Naive B cell (primary cell): Measurements from ENCODE around the gene NRF1. TPM values are rescaled to one million over a fixed set of nuclear protein-coding genes. Genes with fewer than 3 reads are reported as not detected.
"Not testable (repeated sequence)": the region's sequence is repeated elsewhere in the genome, so short reads cannot be mapped to it uniquely, and the experiment has no call there.

Experiments
- ATAC-seq, 2 donors: fragments of 150-1000 bp; cut with Tn5 transposase; 2 replicates each; pipeline ENCODE4 v1.10.0; 2021; ENCODE audit warnings: low read depth in 2 of 2, mild to moderate bottlenecking in 2 of 2, moderate library complexity in 2 of 2
- DNase-seq: peaks from one replicate; pipeline ENCODE4 v3.0.0; 2022
- H3K27ac Mint-ChIP-seq, 6 donors: one replicate each; pipeline ENCODE4 v1.8.0; 2020 to 2022; ENCODE audit warnings: mild to moderate bottlenecking in 6 of 6, mixed read lengths in 6 of 6, moderate library complexity in 5 of 6, inconsistent platforms in 2 of 6
- H3K27me3 Mint-ChIP-seq, 3 donors: one replicate each; pipeline ENCODE4 v1.8.0; 2021 to 2022; ENCODE audit warnings: mixed read lengths in 3 of 3, mild to moderate bottlenecking in 1 of 3
- H3K36me3 Mint-ChIP-seq, 2 donors: one replicate each; pipeline ENCODE4 v1.8.0; 2020 to 2022; ENCODE audit warnings: mixed read lengths in 2 of 2, inconsistent platforms in 1 of 2, mild to moderate bottlenecking in 1 of 2
- H3K4me1 Mint-ChIP-seq, 3 donors: one replicate each; pipeline ENCODE4 v1.8.0; 2020 to 2022; ENCODE audit warnings: mixed read lengths in 3 of 3, inconsistent platforms in 1 of 3, mild to moderate bottlenecking in 1 of 3, moderate library complexity in 1 of 3
- H3K4me3 Mint-ChIP-seq, 8 donors: one replicate each; pipeline ENCODE4 v1.8.0; 2020 to 2022; ENCODE audit warnings: mild to moderate bottlenecking in 8 of 8, mixed read lengths in 8 of 8, moderate library complexity in 8 of 8, inconsistent platforms in 2 of 8
- H3K9me3 Mint-ChIP-seq, 7 donors: one replicate each; pipeline ENCODE4 v1.8.0; 2020 to 2022; ENCODE audit warnings: mixed read lengths in 7 of 7, mild to moderate bottlenecking in 5 of 7, inconsistent platforms in 2 of 7, moderate library complexity in 1 of 7
- polyA plus RNA-seq, 6 donors: library from polyadenylated mRNA; unstranded; fragments of 300-500 nt; fragmentation: Illumina TruSeq; gene quantifications; one replicate each; pipeline ENCODE4 v1.2.3, GENCODE V29; 2021; ENCODE audit warnings: low read depth in 6 of 6

The NRF1 gene
- polyA plus RNA-seq, 6 donors from 2014 or later = 9.6 to 32.4 (median 28.9) TPM

DNA sequence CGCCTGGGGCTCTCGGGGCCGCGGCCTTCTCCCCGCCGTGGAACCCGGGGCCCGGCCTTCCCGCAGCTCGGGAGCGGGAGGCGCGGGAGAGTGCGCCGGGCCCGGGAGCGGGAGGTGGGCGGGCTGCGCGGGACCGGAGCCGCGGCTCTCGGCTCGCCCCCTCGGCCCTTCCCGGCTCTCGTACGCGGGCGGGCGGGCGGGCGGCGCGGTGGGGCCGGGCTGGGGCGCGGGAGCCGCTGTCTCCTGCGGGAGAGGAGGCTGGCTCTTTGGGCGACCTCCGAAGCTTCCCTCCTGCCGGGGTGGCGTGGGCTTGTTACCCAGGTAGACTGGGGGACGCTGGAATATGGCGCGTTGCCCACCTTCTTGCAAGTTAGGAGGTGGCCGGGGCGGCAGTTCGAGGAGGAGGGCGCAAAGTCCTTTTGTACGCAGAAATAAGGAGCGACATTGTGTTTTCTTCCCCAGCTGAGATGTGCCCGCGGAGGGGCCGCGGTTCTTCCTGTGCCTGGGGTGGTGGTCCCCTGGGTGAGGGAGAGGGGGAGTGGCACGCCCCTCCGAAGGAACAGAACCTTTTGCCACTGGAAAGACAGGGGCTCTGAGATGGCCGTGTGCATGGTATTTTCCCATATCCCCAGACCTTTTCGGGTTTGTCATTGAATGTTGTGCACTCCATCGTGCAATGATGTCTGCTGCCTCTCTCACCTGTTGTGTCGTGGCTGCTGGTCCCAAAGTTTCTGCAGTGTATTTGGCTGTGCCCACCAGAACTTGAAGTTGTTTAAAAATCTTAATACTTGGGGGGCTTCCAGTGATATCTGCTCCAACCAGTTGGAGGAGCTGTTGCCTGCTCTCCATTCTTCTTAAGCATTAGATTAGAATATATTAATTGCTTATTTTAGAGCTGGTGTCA lies 844 bp downstream of the NRF1 start:
- peak overlapping the region; percentile 92 to 99 (median 95) for H3K4me3 Mint-ChIP-seq
- peaks cover 45 to 79% (median 58%) of the 10 kb centered on the region in 3 donors for H3K4me1 Mint-ChIP-seq
- peak; percentile 24 for DNase-seq
- peak; percentile 11 for ATAC-seq
- H3K36me3 Mint-ChIP-seq = no peaks in the 10 kb centered on the region
- no peaks in the 10 kb centered on the region for H3K27me3 Mint-ChIP-seq
- peak overlapping the region; percentile 89 to 97 (median 96) for H3K27ac Mint-ChIP-seq
- no peaks in the 10 kb centered on the region for H3K9me3 Mint-ChIP-seq

DNA sequence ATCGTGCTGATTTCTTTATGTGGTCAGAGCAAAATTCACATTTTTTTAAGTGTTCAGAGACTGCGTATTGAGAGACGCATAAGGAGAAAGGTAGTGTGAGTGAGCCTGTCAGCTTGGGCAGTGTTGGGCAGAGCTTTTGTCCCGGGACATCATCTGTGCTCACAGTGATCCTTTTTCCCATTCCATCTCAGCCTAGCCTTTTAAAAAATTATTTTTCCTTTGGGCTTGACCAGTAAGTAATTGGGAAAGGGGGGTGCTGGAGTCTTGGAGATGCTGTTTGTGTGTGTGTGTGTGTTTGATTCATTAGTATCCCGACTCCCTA lies 1.5 kb downstream of the NRF1 start:
- DNase-seq (no peak), ATAC-seq (no peak)
- Mint-ChIP-seq H3K4me1 (peaks cover 49 to 79% (median 60%) of the 10 kb centered on the region in 3 donors), H3K4me3 (peak overlapping the region; percentile 92 to 99 (median 95)), H3K9me3 (no peaks in the 10 kb centered on the region), H3K36me3 (no peaks in the 10 kb centered on the region), H3K27ac (peak overlapping the region; percentile 89 to 97 (median 96)), H3K27me3 (no peaks in the 10 kb centered on the region)

DNA sequence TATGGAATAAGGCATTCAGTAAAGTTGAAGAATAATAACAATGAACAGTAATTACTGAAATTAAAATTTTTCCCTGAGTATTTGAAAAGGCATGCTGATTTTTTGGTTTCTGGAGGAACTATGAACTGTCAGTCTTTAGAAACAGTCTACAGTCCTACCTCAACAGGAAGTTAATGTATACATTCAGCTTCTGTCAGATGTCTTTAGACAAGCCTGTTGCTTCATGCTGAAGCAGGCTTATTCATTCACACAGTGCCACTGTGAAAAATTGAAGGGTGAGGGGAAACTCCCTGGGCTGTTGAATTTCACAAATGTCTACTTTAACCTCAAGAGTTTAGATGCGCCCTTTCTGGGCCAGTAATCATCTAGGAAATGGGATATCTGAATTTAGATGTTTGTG lies 3.5 kb downstream of the NRF1 start:
- H3K27me3 Mint-ChIP-seq = no peaks in the 10 kb centered on the region
- no peak for ATAC-seq
- H3K9me3 Mint-ChIP-seq = no peaks in the 10 kb centered on the region
- H3K27ac Mint-ChIP-seq = peak overlapping the region in 4 of 6 donors; percentile 13 to 96 (median 44)
- H3K4me3 Mint-ChIP-seq = peak overlapping the region in 5 of 8 donors; percentile 10 to 72 (median 37)
- DNase-seq = no peak
- no peaks in the 10 kb centered on the region for H3K36me3 Mint-ChIP-seq
- H3K4me1 Mint-ChIP-seq = peaks cover 52 to 78% (median 68%) of the 10 kb centered on the region in 3 donors

DNA sequence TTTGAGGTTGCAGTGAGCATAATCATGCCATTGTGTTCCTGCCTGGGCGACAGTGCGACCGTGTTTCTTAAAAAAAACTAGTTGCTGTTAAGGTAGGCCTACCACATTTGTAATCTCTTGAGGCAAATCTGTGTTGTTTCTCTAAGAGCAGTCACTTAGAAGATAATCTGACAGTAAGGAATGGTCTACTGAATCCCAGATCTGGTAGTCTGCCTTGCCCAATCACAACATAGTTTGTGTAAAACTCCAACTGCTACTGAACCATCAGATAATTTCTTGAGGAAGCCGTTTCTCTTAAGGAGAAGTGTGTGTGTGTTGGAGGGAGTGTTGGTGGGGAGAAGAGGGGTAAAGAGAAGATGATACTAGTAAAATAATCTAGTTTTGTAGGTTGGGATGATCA lies 5.0 kb downstream of the NRF1 start:
- no peaks in the 10 kb centered on the region for H3K9me3 Mint-ChIP-seq
- no peak overlapping the region for H3K4me3 Mint-ChIP-seq
- H3K27me3 Mint-ChIP-seq = no peaks in the 10 kb centered on the region
- DNase-seq = no peak
- H3K27ac Mint-ChIP-seq = peak overlapping the region in 3 of 6 donors; percentile 14 to 31 (median 19)
- no peaks in the 10 kb centered on the region for H3K36me3 Mint-ChIP-seq
- peaks cover 50 to 74% (median 63%) of the 10 kb centered on the region in 3 donors for H3K4me1 Mint-ChIP-seq
- no peak for ATAC-seq

DNA sequence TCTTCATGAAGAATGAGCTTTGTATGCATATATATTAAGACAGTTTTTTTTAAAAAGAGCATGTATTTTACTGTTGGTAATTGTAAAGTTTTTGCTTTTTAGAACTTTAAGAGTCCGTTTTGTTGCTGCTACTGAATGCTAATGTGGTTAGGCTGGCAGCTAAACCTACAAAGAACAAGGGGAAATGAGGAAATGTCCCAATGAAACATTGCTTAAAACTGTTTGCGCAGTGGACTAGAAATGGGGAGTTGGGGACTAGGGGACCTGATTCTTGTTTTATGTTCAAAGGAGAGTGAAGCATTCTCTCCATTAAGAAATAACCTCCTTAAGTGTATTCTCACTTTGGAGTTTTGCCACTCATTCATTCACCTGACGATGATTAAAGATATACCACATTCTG lies 5.7 kb downstream of the NRF1 start:
- Mint-ChIP-seq H3K27ac (peak overlapping the region in 3 of 6 donors; percentile 2 to 57 (median 37)), H3K4me3 (peak overlapping the region in 2 of 8 donors; percentile 10 to 79), H3K4me1 (peaks cover 50 to 74% (median 63%) of the 10 kb centered on the region in 3 donors), H3K27me3 (no peaks in the 10 kb centered on the region), H3K36me3 (no peaks in the 10 kb centered on the region), H3K9me3 (no peaks in the 10 kb centered on the region)
- DNase-seq (no peak), ATAC-seq (no peak)

DNA sequence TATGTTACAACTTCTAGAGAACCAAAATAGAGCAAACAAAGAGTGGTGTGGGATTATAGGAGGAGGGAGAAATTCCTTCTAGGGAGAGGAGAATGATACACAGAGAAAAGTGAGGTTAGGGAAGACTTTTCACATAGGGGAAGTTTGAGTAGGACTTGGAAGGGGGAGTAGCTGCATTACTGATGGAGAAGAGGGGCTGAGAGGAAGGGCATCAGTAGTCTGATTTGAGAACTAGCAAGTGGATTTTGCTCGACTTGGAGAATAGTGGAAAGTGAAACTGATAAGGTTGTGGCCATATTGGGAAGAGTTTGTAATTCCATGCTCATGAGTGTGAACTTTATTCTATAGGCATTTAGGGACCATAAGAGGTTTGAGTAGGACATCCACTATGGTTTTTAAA lies 6.1 kb downstream of the NRF1 start:
- Mint-ChIP-seq H3K4me1 (peaks cover 46 to 74% (median 58%) of the 10 kb centered on the region in 3 donors), H3K4me3 (peak overlapping the region in 2 of 8 donors; percentile 10 to 79), H3K36me3 (no peaks in the 10 kb centered on the region), H3K27ac (peak overlapping the region in 2 of 6 donors; percentile 37 to 57), H3K27me3 (no peaks in the 10 kb centered on the region), H3K9me3 (no peaks in the 10 kb centered on the region)
- DNase-seq (no peak), ATAC-seq (no peak)

DNA sequence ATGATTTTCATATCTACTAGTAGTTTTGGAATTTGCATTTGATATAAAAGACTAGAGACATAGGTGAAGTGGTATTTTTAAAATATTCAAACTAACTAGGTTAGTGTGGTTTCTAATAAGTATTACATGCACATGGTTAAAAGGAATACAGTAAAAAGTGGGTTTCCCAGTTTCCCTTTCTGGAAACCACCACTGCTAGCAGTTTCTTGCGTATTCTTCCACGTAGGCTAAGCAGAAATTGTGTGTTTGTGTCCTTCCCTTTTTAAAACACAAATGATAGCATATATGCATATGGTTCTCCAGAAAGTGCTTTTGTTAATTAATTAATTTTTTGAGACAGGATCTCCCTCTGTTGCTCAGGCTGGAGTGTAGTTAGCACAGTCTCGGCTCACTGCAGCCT lies 15.4 kb downstream of the NRF1 start:
- DNase-seq (no peak), ATAC-seq (no peak)
- H3K36me3 Mint-ChIP-seq = no peaks in the 10 kb centered on the region
- H3K27me3 Mint-ChIP-seq = no peaks in the 10 kb centered on the region
- H3K9me3 Mint-ChIP-seq = no peaks in the 10 kb centered on the region
- no peak overlapping the region for H3K27ac Mint-ChIP-seq
- peaks cover 19 to 63% (median 24%) of the 10 kb centered on the region in 3 donors for H3K4me1 Mint-ChIP-seq
- H3K4me3 Mint-ChIP-seq = no peak overlapping the region

DNA sequence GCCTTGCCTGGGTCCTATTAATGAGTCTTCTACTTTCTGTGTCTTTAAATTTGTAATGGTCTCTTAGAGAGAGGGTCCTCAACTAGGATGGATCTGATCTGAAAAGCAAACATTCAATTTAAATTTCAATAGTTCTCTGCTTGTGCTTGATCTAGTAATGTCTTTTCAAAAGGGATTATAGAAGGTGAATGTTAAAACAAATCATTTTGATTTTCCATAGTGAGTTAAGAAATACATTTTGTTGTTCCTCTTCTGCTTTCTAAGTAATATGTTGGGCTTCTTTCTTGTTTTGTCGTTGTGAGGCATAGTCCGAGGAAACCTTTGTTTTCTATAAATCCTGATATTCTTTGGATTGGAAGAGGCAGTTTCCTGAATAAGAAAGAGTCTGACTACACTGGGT lies 18.8 kb downstream of the NRF1 start:
- H3K36me3 Mint-ChIP-seq = no peaks in the 10 kb centered on the region
- H3K4me1 Mint-ChIP-seq = peaks cover 27 to 58% (median 36%) of the 10 kb centered on the region in 3 donors
- peak overlapping the region in 5 of 6 donors; percentile 8 to 83 (median 26) for H3K27ac Mint-ChIP-seq
- ATAC-seq = no peak
- H3K9me3 Mint-ChIP-seq = no peaks in the 10 kb centered on the region
- DNase-seq = no peak
- no peaks in the 10 kb centered on the region for H3K27me3 Mint-ChIP-seq
- H3K4me3 Mint-ChIP-seq = no peak overlapping the region

DNA sequence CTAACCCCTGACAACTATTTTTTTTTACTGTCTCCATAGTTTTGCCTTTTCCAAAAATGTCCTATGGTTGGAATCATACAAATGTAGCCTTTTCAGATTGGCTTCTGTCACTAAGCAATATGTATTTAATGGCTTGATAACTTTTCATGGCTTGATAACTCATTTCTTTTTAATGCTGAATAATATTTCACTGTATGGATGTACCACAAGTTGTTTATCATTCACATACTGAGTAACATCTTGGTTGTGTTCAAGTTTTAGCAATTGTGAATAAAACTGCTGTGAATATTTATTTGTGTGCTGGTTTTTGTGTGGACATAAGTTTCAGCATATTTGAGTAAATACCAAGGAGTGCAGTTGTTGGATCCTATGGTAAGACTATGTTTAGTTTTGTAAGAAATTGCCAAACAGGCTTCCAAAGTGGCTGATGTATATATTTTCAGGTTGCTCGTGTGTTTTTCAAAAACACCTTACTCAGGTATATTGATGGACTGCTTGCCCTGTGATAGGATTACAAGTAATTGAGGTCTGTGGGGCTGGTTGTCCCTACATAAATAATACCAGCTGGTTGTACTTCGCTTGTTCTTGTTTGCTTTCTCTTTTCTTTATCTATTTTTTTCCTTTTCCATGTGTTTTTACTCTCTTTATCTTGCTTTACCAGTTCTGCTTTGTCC lies 23.0 kb downstream of the NRF1 start:
- Mint-ChIP-seq H3K27me3 (no peaks in the 10 kb centered on the region), H3K36me3 (no peaks in the 10 kb centered on the region), H3K9me3 (no peaks in the 10 kb centered on the region), H3K4me3 (no peak overlapping the region), H3K4me1 (peaks cover 32 to 38% (median 37%) of the 10 kb centered on the region in 3 donors), H3K27ac (peak overlapping the region in 4 of 6 donors; percentile 3 to 76 (median 40))
- ATAC-seq (no peak), DNase-seq (no peak)

DNA sequence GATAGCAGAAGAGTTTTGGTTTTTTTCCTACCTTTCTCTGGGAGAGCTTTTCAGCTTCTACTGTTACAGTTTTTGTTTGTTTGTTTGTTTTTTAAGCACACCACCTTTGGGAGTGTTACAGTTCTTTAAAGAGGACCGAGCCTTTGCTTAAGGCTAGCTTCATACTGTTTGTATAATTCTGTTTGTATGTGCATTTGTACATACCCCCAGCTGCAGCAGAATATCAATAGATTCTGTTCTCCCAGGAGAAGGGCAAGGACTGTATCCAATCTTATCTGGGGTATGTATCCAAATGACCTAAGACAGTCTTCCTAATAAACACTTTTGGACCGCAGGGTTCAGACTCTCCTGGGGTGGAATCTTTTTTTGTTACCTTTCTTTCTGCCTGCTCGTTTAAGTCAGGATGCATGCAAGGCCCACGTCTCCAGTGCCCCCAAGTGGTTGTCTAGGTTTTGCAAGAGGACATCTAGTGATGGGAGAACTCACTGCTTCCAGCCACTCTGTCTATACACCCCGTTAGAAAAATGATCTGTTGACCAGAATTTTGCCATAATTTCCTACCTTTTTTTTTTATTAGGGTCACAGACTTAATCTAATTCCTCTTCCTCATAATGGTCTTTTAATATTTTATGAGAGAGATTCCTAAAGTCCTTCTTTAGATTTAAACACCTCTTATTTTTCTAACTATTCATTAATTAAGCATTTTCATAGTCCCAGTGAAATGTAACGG lies 23.9 kb downstream of the NRF1 start:
- Mint-ChIP-seq H3K9me3 (no peaks in the 10 kb centered on the region), H3K36me3 (no peaks in the 10 kb centered on the region), H3K4me1 (peaks cover 25 to 31% (median 30%) of the 10 kb centered on the region in 3 donors), H3K4me3 (no peak overlapping the region), H3K27ac (peak overlapping the region in 5 of 6 donors; percentile 38 to 82 (median 53)), H3K27me3 (no peaks in the 10 kb centered on the region)
- peak; percentile 55 for DNase-seq
- peak; percentile 94 to 98 for ATAC-seq

DNA sequence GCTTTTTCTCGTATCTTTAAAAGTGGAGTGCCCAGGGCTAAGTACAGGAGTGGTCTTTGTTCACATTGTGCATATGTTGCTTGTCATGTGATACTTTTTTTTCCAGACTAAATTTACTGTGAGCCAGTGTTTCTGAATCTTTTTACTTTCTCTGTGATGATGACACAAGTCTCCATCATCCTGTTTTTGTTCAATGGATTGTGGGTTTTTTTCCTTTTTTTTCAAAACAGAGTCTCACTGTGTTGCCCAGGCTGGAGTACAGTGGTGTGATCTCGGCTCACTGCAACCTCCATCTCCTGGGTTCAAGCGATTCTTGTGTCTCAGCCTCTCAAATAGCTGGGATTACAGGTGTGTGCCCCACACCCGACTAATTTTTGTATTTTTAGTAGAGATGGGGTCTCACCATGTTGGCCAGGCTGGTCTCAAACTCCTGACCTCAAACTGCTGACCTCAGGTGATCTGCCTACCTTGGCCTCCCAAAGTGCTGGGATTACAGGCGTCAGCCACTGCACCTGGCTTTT lies 24.6 kb downstream of the NRF1 start:
- H3K4me3 Mint-ChIP-seq, H3K27me3 Mint-ChIP-seq, H3K9me3 Mint-ChIP-seq, ATAC-seq, H3K36me3 Mint-ChIP-seq, DNase-seq: not testable (repeated sequence)
- H3K4me1 Mint-ChIP-seq = peaks cover 25 to 30% (median 30%) of the 10 kb centered on the region in 3 donors
- peak overlapping the region in 2 of 6 donors; percentile 36 to 53 for H3K27ac Mint-ChIP-seq

DNA sequence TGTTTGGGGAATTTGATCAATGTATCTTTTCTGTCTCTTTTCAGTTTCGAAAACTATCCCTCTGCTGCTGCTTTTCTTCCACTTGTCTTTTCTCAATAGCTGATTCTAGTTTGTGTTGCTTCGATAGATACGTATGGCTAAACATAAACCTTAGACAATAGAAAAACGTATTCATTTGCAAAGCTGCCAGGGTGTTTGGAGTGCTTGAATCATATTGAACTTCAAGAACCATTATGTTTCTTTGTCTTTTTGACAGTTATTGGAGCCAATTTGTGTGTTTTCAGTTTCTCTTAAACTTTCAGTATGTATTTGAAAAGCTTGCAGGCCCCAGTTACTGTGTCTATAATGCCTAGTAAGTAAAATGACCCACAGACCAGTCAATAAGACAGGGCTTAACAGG lies 25.1 kb downstream of the NRF1 start:
- Mint-ChIP-seq H3K4me1 (peaks cover 25 to 30% (median 30%) of the 10 kb centered on the region in 3 donors), H3K27ac (peak overlapping the region in 3 of 6 donors; percentile 28 to 57 (median 44)), H3K27me3 (no peaks in the 10 kb centered on the region)

DNA sequence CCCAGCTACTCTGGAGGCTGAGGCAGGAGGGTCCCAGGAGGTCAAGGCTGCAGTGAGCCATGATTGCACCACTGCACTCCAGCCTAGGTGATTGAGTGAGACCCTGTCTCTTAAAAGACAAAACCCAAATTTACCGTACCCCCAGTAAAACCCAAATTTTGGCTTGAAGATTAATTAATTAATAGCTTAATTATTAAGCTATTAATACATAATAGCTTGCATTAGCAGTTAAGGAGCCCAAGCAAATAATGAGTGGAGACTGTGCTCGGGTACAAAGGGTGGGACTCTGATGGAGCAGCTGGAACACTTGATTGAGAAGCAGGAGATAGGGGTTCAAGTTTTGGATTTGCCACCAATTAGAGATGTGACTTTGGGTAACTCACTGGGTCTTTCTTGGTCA lies 28.9 kb downstream of the NRF1 start:
- Mint-ChIP-seq H3K9me3 (no peaks in the 10 kb centered on the region), H3K4me1 (peaks cover 11 to 20% (median 18%) of the 10 kb centered on the region in 3 donors), H3K36me3 (no peaks in the 10 kb centered on the region), H3K27ac (no peak overlapping the region), H3K27me3 (no peaks in the 10 kb centered on the region), H3K4me3 (no peak overlapping the region)
- ATAC-seq (no peak), DNase-seq (no peak)

More for the DNA sequence above, 25.1 kb downstream of the NRF1 start:
- ATAC-seq (no peak), DNase-seq (no peak)
- no peaks in the 10 kb centered on the region for H3K36me3 Mint-ChIP-seq
- no peak overlapping the region for H3K4me3 Mint-ChIP-seq
- H3K9me3 Mint-ChIP-seq = no peaks in the 10 kb centered on the region
